Keratinocyte (primary cell): ENCODE measurements around the gene H2AZ2. TPM values are rescaled to one million over a fixed set of nuclear protein-coding genes. Genes with fewer than 3 reads are reported as not detected.
A peak's percentile ranks its signal among the peaks of the same experiment; 100 is the strongest.

ENCODE experiments used
- DNase-seq: peaks from one replicate; pipeline ENCODE4 v3.0.0-alpha.2; 2011; ENCODE audit warnings: low read depth, missing footprints, low spot score
- FAIRE-seq: peaks from 2 replicates; lab custom pipeline; 2011; peaks lifted over from hg19 to GRCh38; lab: Jason Lieb, UNC
- H2AFZ ChIP-seq: 2 replicates; pipeline ENCODE4 v1.6.0; 2012; ENCODE audit warnings: low read length, control low read depth, inconsistent platforms; ENCODE audit not compliant: control insufficient read depth
- H3K27ac ChIP-seq: 2 replicates; pipeline ENCODE4 v1.5.1; 2011; ENCODE audit warnings: low read length; ENCODE audit not compliant: control insufficient read depth, insufficient read depth
- H3K27me3 ChIP-seq: 3 replicates; pipeline ENCODE4 v1.6.0; 2011; ENCODE audit warnings: low read length; ENCODE audit not compliant: control insufficient read depth, insufficient read depth; ENCODE audit errors: extremely low read depth
- H3K36me3 ChIP-seq, 2 experiments: 2 replicates in 1 of 2; 3 replicates in 1 of 2; pipeline ENCODE4 v1.5.1; 2011; ENCODE audit warnings: low read length in 2 of 2, mild to moderate bottlenecking in 1 of 2; ENCODE audit not compliant: control insufficient read depth in 2 of 2, insufficient read depth in 2 of 2; ENCODE audit errors: extremely low read depth in 1 of 2
- H3K4me1 ChIP-seq: 3 replicates; pipeline ENCODE4 v1.5.1; 2011; ENCODE audit warnings: low read length; ENCODE audit not compliant: control insufficient read depth, insufficient read depth; ENCODE audit errors: extremely low read depth
- H3K4me2 ChIP-seq: 3 replicates; pipeline ENCODE4 v1.6.0; 2011; ENCODE audit warnings: low read depth, low read length; ENCODE audit not compliant: control insufficient read depth, insufficient read depth; ENCODE audit errors: extremely low read depth
- H3K4me3 ChIP-seq, 3 experiments: fragments of 200-600 bp in 1 of 3; sonication (generic) in 1 of 3; 2 replicates in 2 of 3; 3 replicates in 1 of 3; pipeline ENCODE4 v1.5.1; 2011 to 2016; ENCODE audit warnings: low read length in 3 of 3, mild to moderate bottlenecking in 3 of 3, control low read depth in 2 of 3, inconsistent platforms in 1 of 3, low read depth in 1 of 3, mixed read lengths in 1 of 3, mixed run types in 1 of 3, moderate library complexity in 1 of 3; ENCODE audit not compliant: control insufficient read depth in 2 of 3, insufficient read depth in 2 of 3; ENCODE audit errors: extremely low read depth in 1 of 3
- H3K79me2 ChIP-seq: 2 replicates; pipeline ENCODE4 v1.6.0; 2012; ENCODE audit warnings: low read length; ENCODE audit not compliant: control insufficient read depth, insufficient read depth
- H3K9ac ChIP-seq: 3 replicates; pipeline ENCODE4 v1.6.0; 2011; ENCODE audit warnings: low read length; ENCODE audit not compliant: control insufficient read depth, insufficient read depth; ENCODE audit errors: extremely low read depth
- H3K9me1 ChIP-seq: 3 replicates; pipeline ENCODE4 v1.6.0; 2011; ENCODE audit warnings: low read length; ENCODE audit not compliant: control insufficient read depth, insufficient read depth; ENCODE audit errors: extremely low read depth
- H3K9me3 ChIP-seq: 2 replicates; pipeline ENCODE4 v1.5.1; 2012; ENCODE audit warnings: low read depth, low read length; ENCODE audit not compliant: control insufficient read depth
- H4K20me1 ChIP-seq: 3 replicates; pipeline ENCODE4 v1.6.0; 2011; ENCODE audit warnings: low read length; ENCODE audit not compliant: control insufficient read depth, insufficient read depth; ENCODE audit errors: extremely low read depth
- CTCF ChIP-seq, 3 experiments: IDR thresholded peaks in 1 of 3; conservative IDR thresholded peaks in 1 of 3; optimal IDR thresholded peaks in 1 of 3; 2 replicates in 2 of 3; 3 replicates in 1 of 3; pipeline versions ENCODE3 to v1.5.1; 2011; ENCODE audit warnings: low read length in 3 of 3, mild to moderate bottlenecking in 3 of 3, moderate library complexity in 2 of 3, control low read depth in 1 of 3, inconsistent platforms in 1 of 3; ENCODE audit not compliant: insufficient read depth in 2 of 3; ENCODE audit errors: extremely low read depth in 1 of 3
- EZH2 ChIP-seq: IDR thresholded peaks from one replicate; pipeline ENCODE4 v1.6.1; 2012; ENCODE audit warnings: inconsistent platforms, mild to moderate bottlenecking, low read length, moderate library complexity
- dilution Hi-C: fragments of 300-500 bp; cut with MboI; formaldehyde crosslinking; loops from one replicate; pipeline ENCODE4 v1.7.0; 2020; ENCODE audit warnings: low sequenced_read_pairs; ENCODE audit not compliant: extremely low pct_ligation_motif_present
- polyA plus RNA-seq, 5 experiments: library from polyadenylated mRNA; depleted of rRNA in 3 of 5; stranded (reverse) in 3 of 5; stranded (forward) in 1 of 5; unstranded in 1 of 5; fragments of >200 nt; gene quantifications; 1 replicate in 1 of 5; 2 replicates in 3 of 5; 3 replicates in 1 of 5; pipeline versions ENCODE4 v1.2.1 to v1.2.3, GENCODE V29; 2011 to 2012; ENCODE audit warnings: missing spikeins in 2 of 5, low read depth in 1 of 5, low replicate concordance in 1 of 5

The H2AZ2 gene
- polyA plus RNA-seq, 1 donor (not counting 4 experiments of a cell fraction or from before 2014, with no cell fraction given): 131 TPM

- H2AFZ ChIP-seq: no peak overlapping the region
- no peaks in the 10 kb centered on the region for H3K27me3 ChIP-seq
- peak overlapping the region; percentile 97 for H3K4me2 ChIP-seq
- peaks cover 39% of the 10 kb centered on the region for H3K79me2 ChIP-seq
- H3K4me1 ChIP-seq: peaks cover 23% of the 10 kb centered on the region
- peak overlapping the region; percentile 100 for H3K27ac ChIP-seq
- peaks cover 20 to 45% of the 10 kb centered on the region in 2 experiments for H3K36me3 ChIP-seq
- H3K4me3 ChIP-seq: no peak overlapping the region
- peaks cover 44% of the 10 kb centered on the region for H4K20me1 ChIP-seq
- dilution Hi-C loops: no loop called here
- TF ChIP-seq CTCF (optimal IDR thresholded peaks at IDR 0.05 in 1 of 3, IDR thresholded peaks at IDR 0.05 in 1 of 3, conservative IDR thresholded peaks at IDR 0.05 in 1 of 3; ENCODE audit: extremely low read depth in 1 of 3, insufficient read depth in 2 of 3, low read length in 3 of 3): no peak
- no peak for TF ChIP-seq EZH2
- H3K9me3 ChIP-seq: no peaks in the 10 kb centered on the region
- DNase-seq (no peak), FAIRE-seq (no peak)
- H3K9me1 ChIP-seq: peaks cover 3% of the 10 kb centered on the region
- H3K9ac ChIP-seq: no peak overlapping the region
Measured at GRCh38 chr7:44799939-44800338, 47.9 kb downstream of the H2AZ2 start.

GRCh38 chr7:44798649-44799305 lies 49.1 kb downstream of the H2AZ2 start:
- Histone ChIP-seq H3K9ac (peak overlapping the region; percentile 100), H3K9me1 (peaks cover 3% of the 10 kb centered on the region), H3K4me3 (peak overlapping the region; percentile 73 to 98 (median 89)), H3K27ac (peak overlapping the region; percentile 100), H3K9me3 (no peaks in the 10 kb centered on the region), H3K27me3 (no peaks in the 10 kb centered on the region), H3K36me3 (peaks cover 20 to 45% of the 10 kb centered on the region in 2 experiments), H3K4me1 (peaks cover 23% of the 10 kb centered on the region), H3K79me2 (peaks cover 39% of the 10 kb centered on the region), H2AFZ (no peak overlapping the region), H3K4me2 (peak overlapping the region; percentile 97), H4K20me1 (peaks cover 44% of the 10 kb centered on the region)
- TF ChIP-seq EZH2 (no peak), CTCF (optimal IDR thresholded peaks at IDR 0.05 in 1 of 3, IDR thresholded peaks at IDR 0.05 in 1 of 3, conservative IDR thresholded peaks at IDR 0.05 in 1 of 3; ENCODE audit: extremely low read depth in 1 of 3, insufficient read depth in 2 of 3, low read length in 3 of 3) (no peak)
- no peak for DNase-seq
- no peak for FAIRE-seq
- dilution Hi-C loops: no loop called here
